DND-41 (cell line): ENCODE measurements around the gene RAB25.

ENCODE experiments used
- EZH2 ChIP-seq: IDR thresholded peaks from 3 replicates; pipeline ENCODE4 v1.6.1; 2012; ENCODE audit warnings: borderline replicate concordance, low read depth, mild to moderate bottlenecking, moderate library complexity, low read length, inconsistent platforms; ENCODE audit not compliant: severe bottlenecking
- TF ChIP-seq, protein P1 (sequence below): IDR thresholded peaks from 2 replicates; pipeline ENCODE4 v1.5.1; 2012; ENCODE audit warnings: borderline replicate concordance, low read length, moderate library complexity, mild to moderate bottlenecking; ENCODE audit not compliant: poor library complexity, severe bottlenecking; ENCODE audit errors: extremely low read depth

DNA sequence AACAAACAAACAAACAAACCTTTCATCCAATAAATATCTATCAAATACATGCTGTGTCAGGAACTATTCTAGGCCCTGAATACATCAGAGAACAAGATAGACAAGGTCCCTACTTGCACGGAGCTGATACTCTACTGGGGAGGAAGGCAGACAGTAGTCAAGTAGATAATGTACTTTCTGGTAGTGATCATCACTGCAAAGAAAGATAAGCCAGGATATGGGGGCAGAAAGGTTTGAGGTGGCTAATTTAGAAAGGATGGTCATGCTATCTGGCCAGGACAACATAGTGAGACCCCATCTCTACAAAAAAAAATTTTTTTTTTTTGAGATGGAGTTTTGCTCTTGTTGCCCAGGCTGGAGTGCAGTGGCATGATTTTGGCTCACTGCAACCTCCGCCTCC is 30.6 kb downstream of the RAB25 start:
- TF ChIP-seq, protein P1, sequence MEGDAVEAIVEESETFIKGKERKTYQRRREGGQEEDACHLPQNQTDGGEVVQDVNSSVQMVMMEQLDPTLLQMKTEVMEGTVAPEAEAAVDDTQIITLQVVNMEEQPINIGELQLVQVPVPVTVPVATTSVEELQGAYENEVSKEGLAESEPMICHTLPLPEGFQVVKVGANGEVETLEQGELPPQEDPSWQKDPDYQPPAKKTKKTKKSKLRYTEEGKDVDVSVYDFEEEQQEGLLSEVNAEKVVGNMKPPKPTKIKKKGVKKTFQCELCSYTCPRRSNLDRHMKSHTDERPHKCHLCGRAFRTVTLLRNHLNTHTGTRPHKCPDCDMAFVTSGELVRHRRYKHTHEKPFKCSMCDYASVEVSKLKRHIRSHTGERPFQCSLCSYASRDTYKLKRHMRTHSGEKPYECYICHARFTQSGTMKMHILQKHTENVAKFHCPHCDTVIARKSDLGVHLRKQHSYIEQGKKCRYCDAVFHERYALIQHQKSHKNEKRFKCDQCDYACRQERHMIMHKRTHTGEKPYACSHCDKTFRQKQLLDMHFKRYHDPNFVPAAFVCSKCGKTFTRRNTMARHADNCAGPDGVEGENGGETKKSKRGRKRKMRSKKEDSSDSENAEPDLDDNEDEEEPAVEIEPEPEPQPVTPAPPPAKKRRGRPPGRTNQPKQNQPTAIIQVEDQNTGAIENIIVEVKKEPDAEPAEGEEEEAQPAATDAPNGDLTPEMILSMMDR = no peak
- no peak for TF ChIP-seq EZH2
